Esophagus squamous epithelium (tissue), 5 donors: Measurements from ENCODE around the gene ABCA8. TPM values are rescaled to one million over a fixed set of nuclear protein-coding genes. Genes with fewer than 3 reads are reported as not detected.
"Not testable (repeated sequence)": the region's sequence is repeated elsewhere in the genome, so short reads cannot be mapped to it uniquely, and the experiment has no call there.

ENCODE experiments used
- DNase-seq: peaks from one replicate; lab custom pipeline; 2025; lab: John Stamatoyannopoulos, UW
- H3K27ac ChIP-seq, 4 donors: fragments of 200-600 bp; sonication (generic); one replicate each; pipeline ENCODE4 v1.5.1; 2016 to 2019; ENCODE audit warnings: mild to moderate bottlenecking in 1 of 4
- H3K27me3 ChIP-seq, 4 donors: fragments of 200-600 bp; sonication (generic); 1 replicate in 3 of 4; 2 replicates in 1 of 4; pipeline versions ENCODE4 v1.5.1 to v1.6.0; 2017 to 2021; ENCODE audit warnings: antibody characterized with exemption in 1 of 4
- H3K36me3 ChIP-seq, 3 donors: fragments of 200-600 bp; sonication (generic); one replicate each; pipeline ENCODE4 v1.5.1; 2016 to 2019
- H3K4me1 ChIP-seq, 3 donors: fragments of 200-600 bp; sonication (generic); one replicate each; pipeline ENCODE4 v1.5.1; 2017 to 2019
- H3K4me3 ChIP-seq, 4 donors: fragments of 200-600 bp; sonication (generic); 1 replicate in 3 of 4; 2 replicates in 1 of 4; pipeline ENCODE4 v1.5.1; 2016 to 2019; ENCODE audit warnings: mild to moderate bottlenecking in 2 of 4, moderate library complexity in 1 of 4
- H3K9me3 ChIP-seq, 3 donors: fragments of 200-600 bp; sonication (generic); one replicate each; pipeline ENCODE4 v1.5.1; 2016 to 2019
- POLR2A ChIP-seq, 4 donors: fragments of 450-650 bp; IDR thresholded peaks; one replicate each; pipeline ENCODE4 v1.6.1; 2017; ENCODE audit warnings: antibody characterized with exemption in 4 of 4, mild to moderate bottlenecking in 4 of 4, moderate library complexity in 3 of 4
- WGBS, 2 donors: methylation state at CpG; one replicate each; pipeline ENCODE4 v1.1.5; 2018; 5-methylcytosine and 5-hydroxymethylcytosine counted together
- intact Hi-C: fragments of 100-400 bp; cut with DNase I; formaldehyde crosslinking; loops from one replicate; pipeline ENCODE4 v1.15.0; 2022
- total RNA-seq, 4 donors: library from RNA; depleted of rRNA; stranded (reverse); fragments of >200 nt; gene quantifications; one replicate each; pipeline ENCODE4 v1.1.0, GENCODE V29; 2016
- TF ChIP-seq, protein P1 (sequence below), 6 experiments: fragments of 450-650 bp in 4 of 6; fragments of 200-600 bp in 2 of 6; sonication (generic) in 2 of 6; IDR thresholded peaks; one replicate each; pipeline ENCODE4 v1.5.1; 2016 to 2019; ENCODE audit warnings: antibody characterized with exemption in 6 of 6, mild to moderate bottlenecking in 4 of 6, moderate library complexity in 4 of 6
- donor health status: DM: yes; HTN: yes; CAD: no.

The ABCA8 gene
- total RNA-seq: 10 to 100 TPM in 2 of 4 donors, 1 to 10 TPM in 2; 1.5 to 30.5 (median 7.3) TPM

DNA sequence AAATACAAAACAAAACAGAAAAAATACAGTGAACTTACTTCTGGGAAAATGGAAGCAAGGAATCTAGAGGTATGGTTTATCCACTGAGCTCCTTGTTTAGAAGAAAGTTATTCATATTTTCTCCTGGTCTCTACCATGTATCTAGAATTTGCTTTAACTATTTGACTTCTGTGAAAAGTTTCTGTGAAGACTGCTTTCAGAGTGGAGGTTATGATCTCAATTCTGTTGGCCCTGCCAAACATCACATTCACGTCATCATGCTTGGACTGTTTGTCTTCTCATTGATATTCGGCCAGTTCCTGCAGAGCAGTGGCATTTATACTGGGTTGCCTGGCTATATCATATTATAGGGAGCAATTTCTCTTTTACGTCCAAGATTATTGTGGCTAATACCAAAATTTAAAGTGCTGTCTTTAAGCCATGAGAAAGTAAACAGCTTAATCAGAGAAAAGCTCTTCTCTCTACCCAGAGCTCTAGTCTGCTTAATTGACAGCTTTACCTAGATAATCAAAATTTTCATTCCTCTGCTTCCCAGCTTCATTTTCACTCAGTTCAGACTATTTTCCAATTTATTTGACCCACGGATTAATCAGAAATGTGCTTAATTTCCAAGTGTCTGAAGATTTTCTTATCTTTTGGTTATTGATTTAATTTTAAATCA is at the start of gene ABCA8:
ABCA8 (minus strand) TSS at position 212 of the 661 bp plus-strand sequence. CDS start 13,358 bp downstream, outside the sequence.
- DNase-seq: no peak
- peak within 1 kb of the TSS in 3 of 4 donors; percentile 28 to 55 (median 29) for H3K4me3 ChIP-seq
- TF ChIP-seq, protein P1, sequence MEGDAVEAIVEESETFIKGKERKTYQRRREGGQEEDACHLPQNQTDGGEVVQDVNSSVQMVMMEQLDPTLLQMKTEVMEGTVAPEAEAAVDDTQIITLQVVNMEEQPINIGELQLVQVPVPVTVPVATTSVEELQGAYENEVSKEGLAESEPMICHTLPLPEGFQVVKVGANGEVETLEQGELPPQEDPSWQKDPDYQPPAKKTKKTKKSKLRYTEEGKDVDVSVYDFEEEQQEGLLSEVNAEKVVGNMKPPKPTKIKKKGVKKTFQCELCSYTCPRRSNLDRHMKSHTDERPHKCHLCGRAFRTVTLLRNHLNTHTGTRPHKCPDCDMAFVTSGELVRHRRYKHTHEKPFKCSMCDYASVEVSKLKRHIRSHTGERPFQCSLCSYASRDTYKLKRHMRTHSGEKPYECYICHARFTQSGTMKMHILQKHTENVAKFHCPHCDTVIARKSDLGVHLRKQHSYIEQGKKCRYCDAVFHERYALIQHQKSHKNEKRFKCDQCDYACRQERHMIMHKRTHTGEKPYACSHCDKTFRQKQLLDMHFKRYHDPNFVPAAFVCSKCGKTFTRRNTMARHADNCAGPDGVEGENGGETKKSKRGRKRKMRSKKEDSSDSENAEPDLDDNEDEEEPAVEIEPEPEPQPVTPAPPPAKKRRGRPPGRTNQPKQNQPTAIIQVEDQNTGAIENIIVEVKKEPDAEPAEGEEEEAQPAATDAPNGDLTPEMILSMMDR (IDR thresholded peaks at IDR 0.05): no peak
- no peak for TF ChIP-seq POLR2A (IDR thresholded peaks at IDR 0.05)
- H3K4me1 ChIP-seq: no peaks in the 10 kb centered on the region
- H3K27me3 ChIP-seq: no peaks in the 10 kb centered on the region
- H3K9me3 ChIP-seq: no peaks in the 10 kb centered on the region
- intact Hi-C loops: no loop called here
- peak within 1 kb of the TSS in 2 of 4 donors; percentile 14 to 57 for H3K27ac ChIP-seq
- WGBS, 2 donors: 36 to 67% methylated on average over 4 of the region's 4 CpGs
- no peaks in the 10 kb centered on the region for H3K36me3 ChIP-seq

DNA sequence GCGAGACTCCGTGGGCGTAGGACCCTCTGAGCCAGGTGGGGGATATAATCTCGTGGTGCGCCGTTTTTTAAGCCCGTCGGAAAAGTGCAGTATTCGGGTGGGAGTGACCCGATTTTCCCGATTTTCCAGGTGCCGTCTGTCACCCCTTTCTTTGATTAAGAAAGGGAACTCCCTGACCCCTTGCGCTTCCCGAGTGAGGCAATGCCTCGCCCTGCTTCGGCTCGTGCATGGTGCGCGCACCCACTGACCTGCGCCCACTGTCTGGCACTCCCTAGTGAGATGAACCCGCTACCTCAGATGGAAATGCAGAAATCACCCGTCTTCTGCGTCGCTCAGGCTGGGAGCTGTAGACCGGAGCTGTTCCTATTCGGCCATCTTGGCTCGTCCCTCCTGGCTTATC is 49.6 kb upstream of the ABCA8 start:
- H3K27me3 ChIP-seq, H3K4me3 ChIP-seq, H3K27ac ChIP-seq, intact Hi-C loops, DNase-seq, H3K36me3 ChIP-seq, H3K4me1 ChIP-seq, H3K9me3 ChIP-seq: not testable (repeated sequence)
- WGBS, 2 donors: 98 to 99% methylated on average over 7 to 16 of the region's 27 CpGs

- H3K27me3 ChIP-seq, DNase-seq, intact Hi-C loops, H3K9me3 ChIP-seq, H3K4me1 ChIP-seq, H3K36me3 ChIP-seq, H3K4me3 ChIP-seq, H3K27ac ChIP-seq: not testable (repeated sequence)
- 93% methylated on average over 3 of the region's 3 CpGs for WGBS, 2 donors
Measured at GRCh38 chr17:68999743-69000142, 44.6 kb upstream of the ABCA8 start.

- H3K4me3 ChIP-seq: no peak overlapping the region
- TF ChIP-seq POLR2A (IDR thresholded peaks at IDR 0.05): no peak
- TF ChIP-seq, protein P1 (IDR thresholded peaks at IDR 0.05): no peak
- H3K4me1 ChIP-seq: no peaks in the 10 kb centered on the region
- 33 to 42% methylated on average over 4 of the region's 4 CpGs for WGBS, 2 donors
- H3K36me3 ChIP-seq: no peaks in the 10 kb centered on the region
- no peaks in the 10 kb centered on the region for H3K9me3 ChIP-seq
- no peak for DNase-seq
- no peaks in the 10 kb centered on the region for H3K27me3 ChIP-seq
- intact Hi-C loops: no loop called here
- H3K27ac ChIP-seq: no peak overlapping the region
Measured at GRCh38 chr17:68993112-68993511, 37.9 kb upstream of the ABCA8 start.

DNA sequence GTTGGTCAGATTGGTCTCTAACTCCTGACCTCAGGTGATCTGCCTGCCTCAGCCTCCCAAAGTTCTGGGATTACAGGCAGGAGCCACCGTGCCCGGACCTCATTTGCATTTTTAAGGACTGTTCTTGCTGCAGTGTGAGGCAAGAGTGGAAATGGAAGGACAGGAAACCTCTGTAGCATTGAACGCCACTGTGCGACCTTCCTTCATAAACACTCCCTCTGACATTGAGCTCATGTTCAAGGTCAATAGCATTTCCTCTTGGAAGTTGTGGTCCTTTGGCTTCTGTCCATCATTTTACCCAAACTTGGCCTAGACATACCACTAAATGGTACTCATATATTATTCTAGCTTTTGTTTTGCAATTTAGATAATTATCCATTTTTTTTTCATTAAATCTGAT is 32.8 kb upstream of the ABCA8 start:
- H3K4me1 ChIP-seq: no peaks in the 10 kb centered on the region
- H3K27me3 ChIP-seq: no peaks in the 10 kb centered on the region
- H3K9me3 ChIP-seq: no peaks in the 10 kb centered on the region
- intact Hi-C loops: no loop called here
- 83 to 89% methylated on average over 2 to 4 of the region's 4 CpGs for WGBS, 2 donors
- TF ChIP-seq POLR2A (IDR thresholded peaks at IDR 0.05): no peak
- TF ChIP-seq, protein P1 (IDR thresholded peaks at IDR 0.05): no peak
- H3K36me3 ChIP-seq: no peaks in the 10 kb centered on the region
- no peak overlapping the region for H3K27ac ChIP-seq
- H3K4me3 ChIP-seq: no peak overlapping the region
- no peak for DNase-seq

DNA sequence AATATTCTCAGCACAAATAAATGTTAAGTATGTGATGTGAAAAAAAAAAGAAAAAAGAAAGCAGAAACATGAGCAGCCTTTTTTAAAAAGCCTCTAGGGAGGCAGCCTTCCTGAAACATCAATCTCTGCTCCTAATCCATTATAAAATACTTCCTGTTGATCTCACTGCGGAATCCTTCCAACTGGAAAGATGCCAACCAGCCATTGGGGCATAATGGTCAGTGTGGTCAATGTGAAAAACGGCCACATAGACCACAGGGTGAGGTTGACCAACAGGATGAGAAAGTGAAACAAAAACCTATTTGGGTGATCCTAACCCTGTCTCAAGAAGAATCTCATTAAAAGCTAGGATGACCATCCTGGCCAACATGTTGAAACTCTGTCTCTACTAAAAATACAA is 26.1 kb upstream of the ABCA8 start:
- intact Hi-C loops: no loop called here
- Histone ChIP-seq H3K4me1 (peaks cover 0 to 6% (median 0%) of the 10 kb centered on the region in 3 donors), H3K36me3 (peaks cover 0 to 2% (median 0%) of the 10 kb centered on the region in 3 donors), H3K9me3 (no peaks in the 10 kb centered on the region), H3K27ac (peak overlapping the region in 1 of 4 donors; percentile 9), H3K4me3 (no peak overlapping the region), H3K27me3 (no peaks in the 10 kb centered on the region)
- TF ChIP-seq, protein P1 (IDR thresholded peaks at IDR 0.05): no peak
- no peak for TF ChIP-seq POLR2A (IDR thresholded peaks at IDR 0.05)
- 29 to 32% methylated on average over 2 of the region's 2 CpGs for WGBS, 2 donors
- no peak for DNase-seq
